Hematopoietic multipotent progenitor cell treated with erythropoietin and hydrocortisone succinate and interleukin-3 and kit ligand, for 17 days (in vitro differentiated cells): ENCODE data around the gene SLC17A9.

Experiments used
- DNase-seq: peaks from one replicate; pipeline ENCODE4 v3.0.0-alpha.2; 2015; ENCODE audit warnings: low spot score

SLC17A9 gene

GRCh38 chr20:62938105-62938888, 14.2 kb upstream of the SLC17A9 start, which contains the start of gene GID8:
Gene GID8, plus strand, starts transcription at chr20:62938147. Its CDS starts 3,356 bp downstream, at chr20:62941503.
- DNase-seq = no peak

GRCh38 chr20:62940875-62941274, 11.6 kb upstream of the SLC17A9 start:
- no peak for DNase-seq

- DNase-seq = no peak
These were observed 10.7 kb upstream of the SLC17A9 start for GRCh38 chr20:62941792-62942191.

GRCh38 chr20:62942456-62942855, 10.1 kb upstream of the SLC17A9 start:
- DNase-seq = no peak

GRCh38 chr20:62943396-62943795, 9.1 kb upstream of the SLC17A9 start:
- DNase-seq = no peak

GRCh38 chr20:62944184-62944583, 8.3 kb upstream of the SLC17A9 start:
- no peak for DNase-seq

GRCh38 chr20:62944746-62945145, 7.8 kb upstream of the SLC17A9 start:
- DNase-seq = no peak

GRCh38 chr20:62945771-62946339, 6.7 kb upstream of the SLC17A9 start:
- no peak for DNase-seq

GRCh38 chr20:62946918-62947317, 5.6 kb upstream of the SLC17A9 start:
- peak; percentile 67 for DNase-seq

GRCh38 chr20:62947532-62948300, 4.8 kb upstream of the SLC17A9 start:
- DNase-seq = no peak

GRCh38 chr20:62949153-62949821, 3.2 kb upstream of the SLC17A9 start:
- DNase-seq = no peak

GRCh38 chr20:62949962-62950361, 2.5 kb upstream of the SLC17A9 start:
- no peak for DNase-seq

- DNase-seq = no peak
These were observed 1.8 kb upstream of the SLC17A9 start for GRCh38 chr20:62950741-62951140.

GRCh38 chr20:62951143-62951895, 1.2 kb upstream of the SLC17A9 start:
- no peak for DNase-seq

- no peak for DNase-seq
These were observed 575 bp upstream of the SLC17A9 start for GRCh38 chr20:62951896-62952372.

GRCh38 chr20:62952968-62953838, 694 bp downstream of the SLC17A9 start:
- no peak for DNase-seq

- DNase-seq = no peak
These were observed 1.6 kb downstream of the SLC17A9 start for GRCh38 chr20:62953839-62954703.

- DNase-seq = peak; percentile 16
These were observed 3.2 kb downstream of the SLC17A9 start for GRCh38 chr20:62955519-62956386.
